OCI-M2 (cell line): ENCODE data around the gene PAMR1.

Experiments used
- DNase-seq: peaks from one replicate; lab custom pipeline; 2025; ENCODE audit not compliant: unreplicated experiment; lab: John Stamatoyannopoulos, UW

PAMR1 gene

DNA sequence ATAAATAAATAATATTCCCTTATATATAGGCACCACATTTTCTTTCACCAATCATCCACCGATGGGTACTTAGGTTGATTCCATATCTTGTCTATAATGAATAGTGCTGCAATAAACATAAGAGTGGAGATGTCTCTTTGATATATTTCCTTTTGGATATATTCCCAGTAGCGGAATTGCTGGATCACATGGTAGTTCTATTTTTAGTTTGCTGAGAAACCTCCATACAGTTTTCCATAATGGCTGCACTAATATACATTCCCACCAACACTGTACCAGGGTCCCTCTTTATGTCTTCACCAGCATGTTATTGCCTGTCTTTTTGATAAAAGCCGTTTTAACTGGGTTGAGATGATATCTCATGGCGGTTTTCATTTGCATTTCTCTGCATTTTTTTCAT, 23.6 kb downstream of the PAMR1 start:
- no peak for DNase-seq

GRCh38 chr11:35500744-35501143, 24.7 kb downstream of the PAMR1 start:
- no peak for DNase-seq

DNA sequence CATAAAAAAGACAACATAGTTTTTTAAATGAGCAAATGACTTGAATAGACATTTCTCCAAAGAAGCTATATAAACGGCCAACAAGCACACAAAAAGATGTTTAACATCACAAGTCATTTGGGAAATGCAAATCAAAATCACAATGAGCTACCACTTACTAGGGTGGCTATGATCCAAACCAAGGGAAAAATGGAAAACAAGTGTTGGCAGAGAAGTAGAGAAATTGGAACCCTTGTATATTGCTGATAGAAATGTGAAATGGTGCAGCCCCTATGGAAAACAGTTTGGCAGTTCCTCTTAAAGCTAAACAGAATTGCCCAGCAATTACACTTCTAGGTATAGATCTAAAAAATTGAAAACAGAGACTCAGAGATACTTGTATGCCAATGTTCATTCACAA, 29.0 kb downstream of the PAMR1 start:
- no peak for DNase-seq

- DNase-seq = no peak
Measured at GRCh38 chr11:35494957-35495490, 30.4 kb downstream of the PAMR1 start.

DNA sequence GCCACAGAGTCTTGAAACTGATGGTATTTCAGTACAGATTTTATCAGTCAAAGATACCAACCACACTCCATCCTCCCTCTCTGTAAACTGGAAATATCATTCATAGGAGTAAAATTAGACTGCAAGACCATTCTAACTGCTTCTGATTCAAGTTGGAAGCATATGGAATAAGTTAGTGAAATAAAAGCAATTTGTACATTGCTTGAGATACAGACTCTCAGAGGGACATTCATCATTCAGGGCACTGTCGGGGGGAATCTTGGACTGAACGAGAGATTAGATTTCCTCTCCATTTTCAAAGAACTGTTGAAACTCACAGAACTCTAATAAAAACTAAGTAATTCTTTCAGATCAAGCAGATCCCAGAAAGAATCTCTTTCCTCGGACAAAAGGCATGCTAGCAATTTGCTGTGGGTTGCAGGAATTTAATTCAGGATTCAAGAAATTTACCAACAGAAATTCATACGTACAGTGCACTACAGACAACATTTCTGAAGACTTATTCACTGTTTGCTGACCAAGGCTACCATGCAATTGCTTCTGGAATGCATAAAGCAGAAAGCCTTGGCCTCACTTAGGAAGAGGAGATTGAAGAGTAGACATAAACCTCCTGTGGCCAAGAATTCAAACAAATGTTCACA, 34.1 kb downstream of the PAMR1 start:
- no peak for DNase-seq

DNA sequence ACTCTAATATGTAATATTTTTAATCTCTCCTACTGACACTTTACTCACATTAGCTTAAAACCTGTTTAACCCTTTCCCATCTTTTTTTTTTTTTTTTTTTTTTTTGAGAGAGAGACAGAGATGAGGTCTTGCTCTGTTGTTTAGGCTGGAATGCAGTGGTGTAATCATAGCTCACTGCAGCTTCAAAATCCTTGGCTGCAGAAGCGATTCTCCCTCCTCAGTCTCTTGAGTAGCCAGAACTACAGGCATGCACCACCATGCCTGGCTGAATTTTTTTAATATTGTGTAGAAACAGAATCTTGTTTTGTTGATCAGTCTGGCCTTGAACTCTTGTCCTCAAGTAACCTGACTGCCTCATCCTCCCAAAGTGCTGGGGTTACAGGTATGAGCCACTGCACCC, 37.3 kb downstream of the PAMR1 start:
- no peak for DNase-seq

GRCh38 chr11:35487532-35488078, 37.8 kb downstream of the PAMR1 start:
- DNase-seq = no peak

DNA sequence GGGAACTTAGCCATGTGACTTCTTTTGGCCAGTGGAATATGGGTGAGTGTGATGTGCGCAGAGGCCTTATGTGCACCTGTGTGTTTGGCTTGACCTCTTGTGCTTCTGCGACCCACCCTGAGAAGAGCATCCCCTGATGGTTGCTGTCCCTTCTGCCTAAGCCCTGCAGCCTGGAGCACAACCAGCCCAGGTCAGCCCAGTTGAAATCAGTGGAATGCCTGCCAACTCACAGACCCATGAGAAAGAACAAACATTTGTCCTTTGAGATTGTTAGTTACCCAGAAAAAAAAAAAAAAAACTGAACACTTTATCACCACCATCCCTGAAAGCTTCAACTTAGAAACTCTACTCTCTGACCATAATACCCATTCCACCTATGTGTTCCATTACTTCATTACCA, 38.5 kb downstream of the PAMR1 start:
- no peak for DNase-seq

DNA sequence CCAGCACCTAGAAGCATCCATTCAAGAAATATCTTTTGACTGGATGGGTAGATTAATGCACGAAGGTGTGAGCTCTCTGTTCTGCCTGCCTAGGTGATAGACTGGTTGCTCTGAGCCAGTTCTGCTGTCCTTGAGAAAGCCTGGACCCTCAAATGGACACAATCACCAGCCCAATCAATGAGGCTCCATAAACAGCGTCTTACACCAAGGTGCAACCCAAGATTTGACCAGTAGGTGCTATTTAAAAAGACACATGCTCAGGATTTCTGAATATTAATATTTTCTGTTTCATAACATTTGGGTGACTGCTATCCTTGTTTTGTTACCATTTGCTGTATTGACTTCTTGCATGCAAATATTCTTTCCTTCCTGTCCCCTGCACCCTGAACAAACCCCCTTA, 39.0 kb downstream of the PAMR1 start:
- no peak for DNase-seq

GRCh38 chr11:35485656-35486322, 39.6 kb downstream of the PAMR1 start:
- DNase-seq = peak; percentile 47

DNA sequence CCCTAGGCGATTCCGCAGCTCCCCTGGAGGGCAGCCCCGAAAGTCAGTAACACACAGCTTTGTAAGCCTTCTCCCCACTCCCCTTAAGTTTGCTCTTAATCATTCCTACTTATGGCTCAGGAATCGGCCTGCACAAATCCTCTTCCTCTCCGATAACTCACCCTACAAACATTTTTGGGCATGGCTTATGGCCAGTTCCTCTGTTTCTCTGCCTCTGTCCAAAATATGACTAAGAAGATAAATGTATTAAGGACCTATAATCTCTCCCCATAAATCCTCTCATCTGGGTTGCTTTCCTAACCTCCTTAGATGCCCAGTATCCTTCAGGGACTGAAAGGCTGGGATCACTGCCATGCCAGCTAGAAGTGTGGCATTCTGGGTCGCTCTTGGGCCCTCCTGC, 41.0 kb downstream of the PAMR1 start:
- no peak for DNase-seq

- no peak for DNase-seq
Measured at GRCh38 chr11:35483131-35483820, 42.1 kb downstream of the PAMR1 start.

GRCh38 chr11:35479731-35480130, 45.7 kb downstream of the PAMR1 start:
- no peak for DNase-seq

GRCh38 chr11:35478471-35479091, 46.8 kb downstream of the PAMR1 start:
- DNase-seq = no peak

- no peak for DNase-seq
Measured at GRCh38 chr11:35477901-35478300, 47.5 kb downstream of the PAMR1 start.

- DNase-seq = no peak
Measured at GRCh38 chr11:35474688-35475087, 50.7 kb downstream of the PAMR1 start.

- DNase-seq = no peak
Measured at GRCh38 chr11:35473795-35474374, 51.5 kb downstream of the PAMR1 start.

GRCh38 chr11:35470616-35471015, 54.8 kb downstream of the PAMR1 start:
- no peak for DNase-seq

- no peak for DNase-seq
Measured at GRCh38 chr11:35466058-35466457, 59.4 kb downstream of the PAMR1 start.

DNA sequence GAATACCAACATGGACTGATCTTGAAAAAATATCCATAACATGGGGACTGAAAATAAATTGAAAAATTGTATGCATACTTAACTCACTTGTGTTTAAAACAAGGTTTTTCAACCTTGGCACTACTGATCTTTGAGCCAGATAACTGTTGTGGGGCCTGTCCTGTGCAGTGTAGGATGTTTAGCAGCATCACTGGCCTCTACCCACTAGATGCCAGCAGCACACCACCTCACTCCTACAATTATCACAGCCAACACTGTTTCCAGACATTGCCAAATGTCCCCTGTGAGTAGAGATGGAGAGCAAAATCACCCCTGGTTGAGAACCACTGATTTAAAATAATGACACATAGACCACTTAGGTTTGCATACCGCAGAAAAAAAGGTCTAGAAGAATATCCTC, 61.1 kb downstream of the PAMR1 start:
- no peak for DNase-seq

- DNase-seq = no peak
Measured at GRCh38 chr11:35463331-35463751, 62.1 kb downstream of the PAMR1 start.
